ENCODE measurements around the gene NDUFAF7.
A peak's percentile ranks its signal among the peaks of the same experiment; 100 is the strongest.
"Not testable (repeated sequence)": the region's sequence is repeated elsewhere in the genome, so short reads cannot be mapped to it uniquely, and the experiment has no call there.

NDUFAF7 gene, protein sequence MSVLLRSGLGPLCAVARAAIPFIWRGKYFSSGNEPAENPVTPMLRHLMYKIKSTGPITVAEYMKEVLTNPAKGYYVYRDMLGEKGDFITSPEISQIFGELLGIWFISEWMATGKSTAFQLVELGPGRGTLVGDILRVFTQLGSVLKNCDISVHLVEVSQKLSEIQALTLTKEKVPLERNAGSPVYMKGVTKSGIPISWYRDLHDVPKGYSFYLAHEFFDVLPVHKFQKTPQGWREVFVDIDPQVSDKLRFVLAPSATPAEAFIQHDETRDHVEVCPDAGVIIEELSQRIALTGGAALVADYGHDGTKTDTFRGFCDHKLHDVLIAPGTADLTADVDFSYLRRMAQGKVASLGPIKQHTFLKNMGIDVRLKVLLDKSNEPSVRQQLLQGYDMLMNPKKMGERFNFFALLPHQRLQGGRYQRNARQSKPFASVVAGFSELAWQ

DNA sequence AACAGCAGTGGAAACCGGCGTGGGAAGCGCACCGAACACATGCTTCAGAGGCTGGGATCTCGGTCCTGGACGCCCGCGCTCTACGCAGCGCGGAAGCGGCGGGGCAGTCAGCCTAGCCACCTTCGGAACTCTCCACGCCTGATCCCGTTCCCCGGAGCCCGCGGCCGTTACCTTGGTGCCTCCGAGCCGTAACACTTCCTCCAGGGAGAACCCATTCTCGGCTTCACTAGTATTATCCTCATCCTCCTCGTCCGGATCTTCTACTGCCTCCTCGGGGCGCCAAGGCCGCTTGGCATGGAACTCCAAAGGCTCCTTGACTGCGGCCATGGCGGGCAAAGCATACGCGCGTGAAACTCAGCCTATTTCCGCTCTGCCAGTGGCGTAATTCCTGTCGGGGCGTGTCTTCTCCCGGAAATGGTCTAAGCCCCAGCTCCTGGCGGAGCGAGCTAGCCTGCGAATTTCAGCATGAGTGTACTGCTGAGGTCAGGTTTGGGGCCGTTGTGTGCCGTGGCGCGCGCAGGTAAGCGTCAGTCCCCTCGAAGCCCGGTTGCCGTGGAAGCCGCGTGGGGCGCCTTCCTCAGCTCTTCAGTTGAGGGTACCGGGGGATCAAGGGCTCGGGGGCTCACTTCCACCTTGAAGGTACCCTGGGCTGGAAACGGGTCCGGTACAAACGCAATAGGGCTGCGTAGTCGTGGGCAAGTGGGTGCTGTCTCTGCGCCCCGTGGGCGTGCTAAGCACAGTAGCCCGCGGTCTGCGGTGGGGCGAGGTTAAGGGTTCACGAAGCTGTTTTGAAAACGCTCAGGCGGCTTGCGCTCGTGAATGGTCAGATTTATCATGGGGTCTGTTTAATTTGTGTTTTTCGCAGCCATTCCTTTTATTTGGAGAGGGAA is at the start of gene NDUFAF7, which contains the start of gene CEBPZ:
TSS of gene NDUFAF7 (plus strand) at position 418 of the 890 bp plus-strand sequence. CDS start at position 466, 48 bp downstream.
TSS of gene CEBPZ (minus strand) at position 356 of the 890 bp plus-strand sequence. CDS start at position 327, 29 bp downstream.
- DNase-seq (ENCODE audit: low spot score) = peak; percentile 92

DNA sequence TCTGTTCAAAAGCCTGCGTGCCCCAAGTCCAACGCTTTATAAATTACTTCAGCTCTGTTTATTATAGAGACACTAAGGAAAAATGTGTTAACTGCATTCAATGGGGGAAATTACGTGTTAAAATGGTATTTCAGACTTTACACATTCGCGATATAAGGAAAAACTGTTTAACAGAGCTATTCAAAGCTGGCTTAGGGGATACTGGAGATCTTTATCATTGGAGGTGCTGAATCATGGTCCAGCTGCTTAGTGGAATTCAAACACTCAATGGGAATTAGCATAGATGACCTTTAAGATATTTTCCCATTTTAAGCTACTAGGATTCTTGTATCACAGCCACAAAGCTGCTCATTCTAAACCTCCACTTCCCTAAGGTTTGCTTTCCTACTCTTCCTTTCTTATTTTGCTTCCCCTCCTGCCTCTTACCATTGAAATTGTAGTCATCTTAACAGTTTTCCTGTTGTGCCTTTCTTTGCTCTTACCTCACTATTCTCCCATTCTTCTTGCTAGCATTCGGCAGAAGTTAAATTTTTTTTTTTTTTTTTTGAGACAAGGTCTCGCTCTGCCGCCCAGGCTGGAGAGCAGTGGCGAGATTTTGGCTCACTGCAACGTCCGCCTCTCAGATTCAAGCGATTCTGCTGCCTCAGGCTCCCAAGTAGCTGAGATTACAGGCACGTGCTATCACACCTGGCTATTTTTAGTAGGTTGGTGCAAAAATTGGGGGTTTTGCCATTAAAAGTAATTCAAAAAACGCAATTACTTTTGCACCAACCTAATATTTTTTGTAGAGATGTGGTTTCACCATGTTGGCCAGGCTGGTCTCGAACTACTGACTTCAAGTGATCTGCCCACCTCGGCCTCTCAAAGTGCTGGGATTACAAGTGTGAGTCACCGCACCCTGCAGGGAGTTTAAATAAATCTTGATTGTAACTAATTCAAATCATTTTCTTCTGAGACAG is 49.5 kb upstream of the NDUFAF7 start:
- no peak for DNase-seq (ENCODE audit: low spot score)

DNA sequence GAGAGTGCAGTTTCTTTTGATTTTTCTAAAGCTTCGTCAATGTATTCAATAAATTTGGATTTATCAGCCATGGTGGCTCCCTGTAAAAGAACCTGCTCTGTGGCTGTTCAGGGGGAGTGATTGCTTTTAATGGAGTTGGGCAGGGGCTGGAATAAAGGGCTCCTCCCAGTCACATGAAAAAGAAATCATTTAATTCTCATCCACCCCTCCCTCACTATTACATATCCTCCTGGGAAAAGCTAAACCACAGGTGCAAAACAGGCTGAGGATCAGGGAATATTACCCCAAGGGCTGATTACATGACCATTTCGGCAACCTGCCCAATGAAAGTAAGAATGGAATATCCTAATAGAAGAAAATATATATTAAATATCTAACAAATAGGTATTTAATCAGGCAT is 42.9 kb upstream of the NDUFAF7 start, which contains the start of gene SULT6B1:
TSS of gene SULT6B1 (minus strand) at position 101 of the 400 bp plus-strand sequence. CDS start at position 71, 30 bp downstream.
- DNase-seq (ENCODE audit: low spot score) = no peak

DNA sequence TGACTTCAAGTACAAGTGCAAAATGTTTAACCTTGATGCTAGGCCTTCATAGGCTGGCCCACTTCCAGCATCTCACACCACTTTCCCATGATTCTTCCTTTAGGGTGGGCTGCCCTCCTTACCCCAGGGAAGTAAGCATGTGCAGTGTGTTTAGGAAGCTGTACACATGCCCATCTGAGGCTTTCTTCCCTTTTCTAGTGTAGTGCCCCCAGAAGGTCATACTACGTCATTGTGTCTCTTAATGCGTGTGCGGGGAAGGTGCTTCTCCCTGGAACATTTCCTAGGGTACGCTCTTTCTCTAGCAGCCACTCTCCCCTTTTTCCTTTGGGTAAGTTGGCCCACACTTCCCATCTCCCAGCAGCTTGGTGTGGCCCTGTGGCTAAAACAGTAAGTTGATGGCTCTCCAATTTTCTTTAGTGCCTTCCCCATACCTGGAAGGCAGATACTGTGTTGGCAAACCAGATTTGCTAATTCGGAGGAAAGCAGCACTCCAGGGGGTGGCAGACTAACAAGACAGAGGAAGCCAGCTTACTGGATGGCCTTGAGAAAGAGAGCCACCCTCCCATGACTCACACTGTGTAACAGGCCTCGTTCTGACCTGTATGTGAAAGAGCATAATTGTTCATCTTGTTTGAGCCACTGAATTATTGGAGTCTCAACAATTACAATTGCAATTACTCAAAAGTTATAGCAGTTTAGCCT is 41.9 kb upstream of the NDUFAF7 start:
- no peak for DNase-seq (ENCODE audit: low spot score)

DNA sequence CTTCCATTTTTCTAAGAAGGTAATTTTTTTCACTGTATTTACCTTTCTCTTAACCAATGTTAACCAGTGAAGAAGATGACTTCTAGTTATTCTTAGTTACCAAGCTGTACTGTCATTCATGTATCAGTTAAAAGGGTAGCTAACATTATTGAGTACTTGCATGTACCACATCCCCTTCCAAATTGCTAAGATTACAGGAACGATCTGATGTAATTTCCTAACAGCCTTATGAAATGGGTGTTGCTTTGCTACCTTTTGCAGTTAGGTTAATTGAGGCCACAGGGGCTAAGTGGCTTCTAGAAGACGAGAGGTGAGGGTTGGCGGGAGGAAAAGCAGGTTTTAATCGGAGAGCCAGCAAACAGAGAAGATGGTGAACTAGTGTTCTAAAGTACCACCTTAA is 41.2 kb upstream of the NDUFAF7 start:
- no peak for DNase-seq (ENCODE audit: low spot score)

DNA sequence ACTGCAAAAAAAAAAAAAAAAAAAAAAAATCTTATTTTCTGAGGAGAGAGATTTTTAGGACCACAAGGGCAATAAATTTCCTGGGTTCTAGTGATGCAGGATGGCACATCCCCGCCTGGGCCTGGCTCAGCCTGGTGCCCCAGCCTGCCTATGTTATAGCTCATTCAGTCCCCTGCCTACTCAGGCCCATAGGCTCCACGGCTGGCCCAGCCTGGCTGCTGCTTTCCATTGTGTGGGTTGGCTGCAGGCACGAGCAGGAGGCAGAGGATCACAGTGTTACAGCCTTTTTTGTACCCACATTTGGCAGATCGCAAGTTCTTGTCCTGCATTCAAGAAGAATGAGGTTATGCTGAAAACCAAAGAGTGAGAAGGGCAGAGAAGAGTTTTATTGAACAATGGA is 40.2 kb upstream of the NDUFAF7 start:
- no peak for DNase-seq (ENCODE audit: low spot score)

DNA sequence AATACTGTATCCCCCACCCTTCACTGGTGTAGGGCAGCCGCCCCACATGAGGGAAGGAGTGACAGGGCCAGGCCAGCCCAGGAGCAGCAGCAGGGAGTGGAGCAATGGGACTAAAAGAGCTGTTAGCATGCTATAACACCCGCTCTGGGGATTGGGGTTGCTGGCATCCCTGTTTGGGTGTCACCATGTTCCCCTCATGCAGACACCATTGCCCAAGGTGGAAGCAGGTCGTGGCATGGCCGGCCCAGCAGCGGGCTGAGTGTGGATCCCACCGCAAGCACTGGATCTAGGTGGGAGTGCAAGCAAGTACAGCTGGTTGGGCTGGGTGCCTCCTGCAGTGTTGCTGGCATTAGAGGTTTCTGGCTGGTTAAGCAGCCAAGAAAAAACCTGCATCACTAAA is 39.7 kb upstream of the NDUFAF7 start:
- no peak for DNase-seq (ENCODE audit: low spot score)

DNA sequence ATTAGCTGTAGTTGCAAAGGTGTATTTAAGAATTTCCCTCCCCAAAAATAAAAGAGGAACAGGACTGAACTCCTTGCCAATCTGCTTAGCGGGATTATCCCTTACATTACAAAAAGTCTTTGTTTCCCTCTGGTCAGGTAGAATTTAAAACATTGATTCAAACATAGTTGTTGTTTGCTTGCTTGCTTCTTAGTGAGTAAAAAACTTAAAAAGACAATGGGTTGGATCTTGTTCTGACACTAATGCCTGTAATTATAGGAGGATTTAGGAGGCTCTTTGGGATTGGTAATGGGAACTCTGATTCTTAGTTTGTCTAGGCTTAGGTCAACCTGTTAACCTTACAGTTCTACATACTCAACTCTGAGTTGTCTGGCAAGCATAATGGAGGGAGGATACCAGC is 38.9 kb upstream of the NDUFAF7 start:
- no peak for DNase-seq (ENCODE audit: low spot score)

DNA sequence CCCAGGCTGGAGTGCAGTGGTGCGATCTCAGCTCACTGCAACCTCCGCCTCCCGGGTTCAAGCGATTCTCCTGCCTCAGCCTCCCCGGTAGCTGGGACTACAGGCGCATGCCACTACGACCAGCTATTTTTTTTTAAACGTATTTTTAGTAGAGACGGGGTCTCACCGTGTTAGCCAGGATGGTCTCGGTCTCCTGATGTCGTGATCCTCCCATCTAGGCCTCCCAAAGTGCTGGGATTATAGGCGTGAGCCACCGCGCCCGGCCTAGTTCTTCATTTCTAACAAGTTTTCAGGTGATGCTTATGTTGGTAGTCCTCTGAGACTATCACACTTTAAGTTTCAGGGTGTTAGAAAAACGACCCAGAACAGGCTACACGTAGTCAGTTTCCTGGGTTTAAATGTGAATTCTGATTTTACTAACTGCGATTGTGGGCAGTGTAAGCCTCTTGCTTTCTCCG is 35.6 kb upstream of the NDUFAF7 start:
- DNase-seq (ENCODE audit: low spot score) = not testable (repeated sequence)

DNA sequence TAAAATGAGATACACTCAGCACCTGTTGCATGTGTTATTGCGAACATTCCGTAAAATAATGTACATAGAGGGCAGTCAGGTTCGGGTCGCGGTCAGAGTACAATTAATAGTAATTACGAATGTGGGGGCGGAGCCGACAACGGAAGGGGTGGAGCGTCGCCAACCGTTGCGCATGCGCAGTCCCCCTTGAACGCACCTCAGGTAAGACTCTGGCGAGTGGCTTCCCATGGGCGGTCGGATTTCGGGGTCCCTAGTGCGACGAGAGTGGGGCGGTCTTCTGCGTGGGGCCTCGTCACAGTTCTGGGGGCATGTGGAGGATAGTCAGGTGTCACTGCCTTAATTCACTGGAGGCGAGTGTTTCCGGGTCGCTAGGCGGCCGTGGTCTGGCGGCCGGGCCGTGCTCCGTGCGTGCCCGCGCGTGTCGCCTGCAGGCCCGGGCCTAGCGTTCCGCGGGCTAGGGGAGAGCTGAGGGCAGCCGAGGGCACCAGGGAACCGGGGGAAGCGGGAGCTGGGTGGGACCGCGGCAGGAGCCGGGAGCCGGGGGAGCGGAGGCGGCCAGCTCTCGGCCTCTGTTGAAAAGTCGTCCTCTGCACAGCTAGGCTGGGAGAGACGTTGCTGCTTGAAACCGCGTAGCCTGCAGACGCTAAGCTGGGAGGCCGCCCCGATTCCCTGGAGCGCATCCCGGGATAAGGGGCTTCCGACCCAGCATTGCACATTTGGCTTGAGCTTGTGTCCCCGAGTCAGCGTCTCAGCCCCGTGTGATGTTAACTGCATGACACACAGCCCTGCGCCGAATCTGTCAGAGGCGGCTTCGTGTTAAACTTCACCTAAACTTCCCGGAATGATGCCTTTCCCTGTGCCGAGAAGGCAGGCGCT is 34.9 kb upstream of the NDUFAF7 start, which contains the start of gene CEBPZOS:
TSS of gene CEBPZOS (plus strand) at position 177 of the 876 bp plus-strand sequence. CDS start 3,209 bp downstream, outside the sequence.
- peak; percentile 93 for DNase-seq (ENCODE audit: low spot score)

DNA sequence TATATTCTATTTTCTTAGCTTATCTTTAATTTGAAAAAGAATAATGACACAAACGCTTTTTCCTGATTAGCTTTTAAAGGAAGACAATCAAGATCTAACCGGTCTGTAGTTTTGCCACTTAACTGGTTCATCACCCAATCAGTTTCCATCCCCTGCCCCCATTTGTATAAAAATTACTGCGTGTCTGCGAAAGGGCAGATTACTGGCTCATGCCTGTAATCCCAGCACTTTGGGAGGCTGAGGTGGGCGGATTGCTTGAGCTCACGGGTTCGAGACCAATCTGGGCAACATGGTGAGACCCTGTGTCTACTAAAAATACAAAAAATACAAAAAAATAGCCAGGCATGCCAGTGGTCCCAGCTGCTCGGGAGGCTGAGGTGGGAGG is 32.8 kb upstream of the NDUFAF7 start:
- DNase-seq (ENCODE audit: low spot score) = no peak

DNA sequence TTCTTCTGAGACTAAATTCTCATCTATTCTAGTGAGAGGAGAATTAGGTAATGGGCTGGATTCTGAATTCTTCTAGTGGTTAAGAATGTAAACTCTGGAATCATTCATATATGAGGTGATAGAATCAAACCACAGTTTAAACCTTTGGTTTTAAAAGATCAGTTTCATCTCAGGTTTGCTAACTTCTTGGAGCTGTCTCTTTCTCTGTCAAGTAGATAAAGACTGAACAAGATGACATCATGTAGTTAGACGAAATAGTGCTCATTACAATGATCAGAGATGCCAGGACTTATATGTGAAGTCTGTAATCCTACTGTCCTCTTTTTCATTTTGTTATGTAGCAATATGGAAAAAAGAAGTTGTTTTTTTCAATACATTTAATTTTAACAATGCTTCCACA is 30.2 kb upstream of the NDUFAF7 start:
- no peak for DNase-seq (ENCODE audit: low spot score)

DNA sequence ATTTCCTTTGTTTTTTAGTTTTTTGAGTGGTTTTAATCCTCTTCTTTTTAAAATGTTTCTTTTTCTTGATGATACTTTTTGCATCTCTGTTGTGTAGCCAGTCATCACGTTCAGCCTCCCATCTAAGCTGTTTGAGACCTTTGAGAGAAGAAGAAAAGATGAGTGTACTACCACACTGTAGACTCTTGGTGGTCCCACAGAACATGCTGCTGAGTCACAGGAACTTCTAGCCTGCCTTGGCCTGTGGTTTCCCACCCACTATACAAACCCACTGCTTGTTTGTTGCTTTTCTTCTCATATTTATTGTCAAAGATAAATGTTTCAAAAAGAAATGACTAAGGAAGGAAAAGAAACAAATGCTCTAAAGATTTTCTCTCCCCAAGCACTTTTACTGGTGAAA is 29.7 kb upstream of the NDUFAF7 start:
- no peak for DNase-seq (ENCODE audit: low spot score)

DNA sequence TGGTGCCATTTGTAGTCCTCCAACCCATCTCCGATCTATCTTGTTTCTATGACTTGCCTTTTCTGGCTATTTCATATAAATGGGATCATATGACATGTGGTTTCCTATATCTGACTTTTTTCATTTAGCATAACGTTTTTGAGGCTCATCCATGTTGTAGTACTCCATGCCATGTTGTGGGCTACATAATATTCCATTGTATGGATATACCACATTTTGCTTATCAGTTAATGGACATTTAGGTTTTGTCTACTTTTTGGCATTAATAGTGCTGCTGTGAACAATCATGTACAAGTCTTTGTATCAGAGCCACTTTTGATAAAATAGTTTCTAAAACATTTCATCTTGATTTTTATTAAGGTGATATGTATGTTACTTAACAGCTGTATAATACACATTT is 27.8 kb upstream of the NDUFAF7 start:
- no peak for DNase-seq (ENCODE audit: low spot score)

DNA sequence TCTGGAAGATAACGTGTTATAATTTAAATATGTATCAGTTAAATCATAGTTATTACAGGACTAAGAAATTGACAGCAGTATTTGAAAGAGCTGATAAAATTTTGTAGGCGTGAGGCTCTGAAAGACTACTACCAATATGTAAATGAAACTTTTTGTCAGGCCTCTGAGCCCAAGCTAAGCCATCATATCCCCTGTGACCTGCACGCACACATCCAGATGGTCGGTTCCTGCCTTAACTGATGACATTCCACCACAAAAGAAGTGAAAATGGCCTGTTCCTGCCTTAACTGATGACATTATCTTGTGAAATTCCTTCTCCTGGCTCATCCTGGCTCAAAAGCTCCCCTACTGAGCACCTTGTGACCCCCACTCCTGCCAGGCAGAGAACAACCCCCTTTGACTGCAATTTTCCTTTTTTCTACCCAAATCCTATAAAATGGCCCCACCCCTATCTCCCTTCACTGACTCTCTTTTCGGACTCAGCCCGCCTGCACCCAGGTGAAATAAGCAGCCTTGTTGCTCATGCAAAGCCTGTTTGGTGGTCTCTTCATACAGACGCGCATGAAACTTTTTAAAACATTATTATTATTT is 26.3 kb upstream of the NDUFAF7 start:
- not testable (repeated sequence) for DNase-seq (ENCODE audit: low spot score)

DNA sequence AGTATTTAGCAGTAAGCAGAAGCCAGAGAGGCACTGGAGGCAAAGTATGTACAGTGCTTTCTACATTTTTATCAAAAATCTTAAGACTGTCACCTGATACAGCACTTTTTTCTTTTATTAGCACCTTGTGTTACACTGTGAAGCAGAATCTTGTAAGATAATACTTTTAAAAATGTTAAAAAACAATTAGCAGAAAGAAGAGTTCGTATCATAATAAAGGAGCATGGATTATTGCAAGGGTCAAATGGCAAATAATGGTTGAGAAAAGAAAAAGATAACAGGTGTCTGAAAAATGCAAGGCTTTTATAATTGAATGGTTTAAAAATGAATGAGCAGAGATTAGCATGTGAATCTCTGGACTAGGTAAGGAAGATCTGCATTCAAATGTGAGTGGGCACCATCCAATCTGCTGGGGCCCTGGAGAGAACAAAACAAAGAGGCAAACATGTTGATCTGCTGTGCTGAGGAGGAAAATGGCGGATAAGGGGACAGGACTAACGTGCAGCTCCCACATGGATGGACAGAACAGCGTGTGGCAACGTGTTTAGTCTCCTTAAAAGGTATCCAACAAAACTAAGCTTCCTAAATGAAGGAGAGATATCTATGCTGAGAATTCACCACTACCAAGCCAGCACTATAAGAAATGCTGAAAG is 25.6 kb upstream of the NDUFAF7 start:
- DNase-seq (ENCODE audit: low spot score) = no peak

DNA sequence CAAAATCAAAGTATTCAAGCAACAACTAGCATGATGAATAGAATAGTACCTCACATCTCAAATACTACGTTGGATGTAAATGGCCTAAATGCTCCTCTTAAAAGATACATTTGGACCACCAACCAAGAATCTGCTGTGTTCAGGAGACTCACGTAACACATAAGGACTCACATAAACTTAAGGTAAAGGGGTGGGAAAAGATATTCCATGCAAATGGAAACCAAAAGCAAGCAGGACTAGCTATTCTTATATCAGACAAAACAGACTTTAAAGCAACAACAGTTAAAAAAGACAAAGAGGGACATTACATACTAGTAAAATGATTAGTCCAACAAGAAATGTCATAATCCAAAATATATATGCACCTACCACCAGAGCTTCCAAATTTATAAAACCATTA is 24.7 kb upstream of the NDUFAF7 start:
- DNase-seq (ENCODE audit: low spot score) = not testable (repeated sequence)

DNA sequence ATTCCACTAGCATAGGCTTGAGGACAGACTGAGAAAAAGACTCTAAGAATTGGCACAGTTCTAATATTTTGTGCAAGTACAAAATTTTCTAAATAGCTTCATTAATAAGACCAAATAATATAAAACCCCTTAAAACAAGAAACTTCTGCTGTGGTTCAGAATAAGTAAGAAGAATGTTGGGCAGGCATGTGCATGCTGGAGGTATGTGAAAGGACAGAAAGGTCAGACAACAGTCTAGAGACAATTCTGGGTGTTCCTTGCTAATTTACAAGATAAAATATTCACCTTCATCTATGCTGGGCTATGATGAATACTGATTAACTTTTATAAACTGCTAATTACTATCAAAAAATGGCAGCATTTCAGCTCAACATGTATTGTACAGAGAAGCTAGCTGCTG is 20.2 kb upstream of the NDUFAF7 start:
- no peak for DNase-seq (ENCODE audit: low spot score)

DNA sequence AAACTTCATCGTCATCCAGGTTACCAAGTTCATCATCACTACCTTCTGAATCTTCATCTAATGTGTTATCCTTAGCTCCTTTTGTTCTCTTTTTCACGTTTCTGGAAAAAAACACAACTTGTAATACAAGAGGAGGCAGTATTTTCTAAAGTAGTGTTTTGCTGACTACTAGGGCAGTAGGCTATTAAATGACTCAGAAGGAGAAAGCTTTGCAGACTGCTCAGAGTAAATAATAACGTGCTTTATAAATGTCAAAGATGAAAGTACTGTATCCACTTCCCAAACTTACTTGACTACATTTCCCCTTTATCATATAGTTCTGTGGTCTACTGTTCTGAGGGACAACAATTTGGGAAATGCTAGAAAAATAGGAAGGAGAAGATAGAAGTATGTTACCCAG is 19.5 kb upstream of the NDUFAF7 start:
- no peak for DNase-seq (ENCODE audit: low spot score)

All from germinal center (tissue), 1 donor.